Cardiac septum (tissue), 1 donor: Measurements from ENCODE around the gene CNNM4. TPM values are rescaled to one million over a fixed set of nuclear protein-coding genes. Genes with fewer than 3 reads are reported as not detected.
"Not testable (repeated sequence)": the region's sequence is repeated elsewhere in the genome, so short reads cannot be mapped to it uniquely, and the experiment has no call there.

Experiments
- DNase-seq: peaks from one replicate; pipeline ENCODE4 v3.0.0-alpha.2; 2020; ENCODE audit warnings: low spot score
- intact Hi-C: fragments of 100-400 bp; cut with DNase I; formaldehyde crosslinking; loops from one replicate; pipeline ENCODE4 v1.14.0; 2022
- total RNA-seq: library from RNA; stranded (reverse); fragmentation: NEBNext Ultra II Directional; extraction: Animal tissue kit (Norgen Biotek cat#: 25700); gene quantifications from one replicate; pipeline ENCODE4 v1.2.1, GENCODE V29; 2021
- donor health status: DM: no; HTN: no; CAD: no.

The CNNM4 gene
- total RNA-seq, 1 donor from 2014 or later, result 36.8 TPM

DNA sequence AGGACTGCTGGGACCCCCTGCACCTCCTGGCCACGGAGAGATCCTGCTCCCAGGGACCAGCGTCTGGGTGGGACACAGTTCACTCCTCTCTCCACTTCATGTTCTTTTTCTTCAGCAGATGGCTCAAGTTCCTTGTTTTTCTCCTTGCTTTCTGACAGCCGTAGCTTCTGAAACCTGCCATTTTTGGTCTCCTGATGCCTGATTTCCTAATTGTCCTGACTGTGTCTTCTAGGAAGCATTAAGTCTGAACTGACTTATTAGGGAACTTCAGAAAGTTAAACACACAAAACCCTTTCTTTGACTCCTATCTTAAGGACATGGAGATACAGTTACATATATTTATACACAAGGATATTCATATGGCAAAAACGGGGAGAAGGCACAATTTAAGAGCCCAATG lies 22.7 kb downstream of the CNNM4 start:
- DNase-seq, result no peak
- intact Hi-C loops, result no loop called here

DNA sequence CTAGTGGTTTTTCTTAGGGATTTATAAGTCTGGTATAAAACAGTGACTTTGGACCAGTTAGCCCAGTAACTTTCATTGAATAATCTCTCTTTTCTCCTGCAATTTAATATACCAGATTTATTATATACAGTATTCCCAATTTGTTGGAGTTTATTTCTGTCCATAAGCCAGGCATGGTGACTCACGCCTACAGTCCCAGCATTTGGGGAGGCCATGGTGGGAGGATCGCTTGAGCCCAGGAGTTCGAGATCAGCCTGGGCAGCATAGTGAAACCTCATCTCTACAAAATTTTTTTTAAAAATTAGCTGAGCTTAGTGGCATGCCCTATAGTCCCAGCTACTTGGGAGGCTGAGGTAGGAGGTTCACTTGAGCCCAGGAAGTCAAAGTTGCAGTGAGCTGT lies 26.7 kb downstream of the CNNM4 start:
- intact Hi-C loops, result no loop called here
- no peak for DNase-seq

DNA sequence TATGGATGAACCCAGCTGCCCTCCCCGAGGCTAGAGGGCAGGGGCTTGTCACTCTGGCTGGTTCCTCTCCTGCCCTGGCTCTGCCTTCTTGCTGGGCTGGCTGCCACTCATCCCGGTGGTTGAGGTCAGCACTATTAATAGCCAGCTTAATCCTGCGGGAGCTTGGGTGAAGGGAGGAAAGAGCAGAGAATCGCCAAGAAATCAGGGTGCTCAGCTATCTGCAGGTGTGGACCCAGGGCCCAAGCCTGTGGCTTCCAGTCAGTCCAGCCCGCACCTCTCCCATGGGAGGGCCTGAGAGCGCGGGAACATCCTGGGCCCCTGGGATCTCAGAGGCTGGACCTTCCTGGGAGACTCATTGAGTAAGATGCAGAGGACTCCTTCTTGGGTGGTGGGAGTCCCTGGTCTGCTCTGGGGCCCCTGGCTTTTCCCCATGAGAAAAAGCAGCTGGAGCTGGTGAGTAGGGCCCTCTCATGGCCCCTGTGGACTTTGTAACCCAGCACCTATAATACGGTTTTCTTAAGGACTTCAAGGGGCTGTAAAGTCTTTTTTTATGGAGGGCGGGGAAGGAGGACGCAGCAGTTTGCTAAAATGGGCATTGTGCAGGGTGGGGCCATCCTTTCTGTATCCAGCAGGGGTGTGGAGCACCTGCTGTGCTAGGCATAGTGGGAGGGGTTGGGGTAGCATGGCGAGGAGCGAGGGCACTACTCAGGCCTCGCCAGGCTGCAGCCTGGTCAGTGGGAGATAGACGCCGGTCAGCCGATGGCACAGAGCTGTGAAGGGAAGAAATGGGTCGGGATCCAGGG lies 27.9 kb downstream of the CNNM4 start:
- DNase-seq, result no peak
- intact Hi-C loops, result no loop called here

DNA sequence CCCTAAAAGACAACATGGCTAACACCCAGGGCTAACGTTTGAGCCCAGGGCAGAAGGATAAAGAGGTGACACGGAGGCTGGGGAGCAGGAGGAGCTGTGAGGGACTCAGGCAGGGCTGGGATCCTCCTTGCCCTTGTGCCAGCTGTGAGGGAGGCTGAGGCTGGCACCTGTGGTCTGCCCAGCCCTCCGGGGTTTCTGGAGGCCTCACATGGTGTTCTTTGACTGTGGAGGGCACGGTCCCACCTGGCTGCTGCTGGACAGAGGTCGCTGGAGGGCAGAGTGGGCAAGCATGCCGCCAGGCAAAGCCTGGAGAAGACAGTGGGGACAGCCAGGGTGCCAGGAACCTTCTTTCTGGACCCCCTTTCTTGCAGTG lies 28.5 kb downstream of the CNNM4 start:
- DNase-seq, result no peak
- intact Hi-C loops, result no loop called here

DNA sequence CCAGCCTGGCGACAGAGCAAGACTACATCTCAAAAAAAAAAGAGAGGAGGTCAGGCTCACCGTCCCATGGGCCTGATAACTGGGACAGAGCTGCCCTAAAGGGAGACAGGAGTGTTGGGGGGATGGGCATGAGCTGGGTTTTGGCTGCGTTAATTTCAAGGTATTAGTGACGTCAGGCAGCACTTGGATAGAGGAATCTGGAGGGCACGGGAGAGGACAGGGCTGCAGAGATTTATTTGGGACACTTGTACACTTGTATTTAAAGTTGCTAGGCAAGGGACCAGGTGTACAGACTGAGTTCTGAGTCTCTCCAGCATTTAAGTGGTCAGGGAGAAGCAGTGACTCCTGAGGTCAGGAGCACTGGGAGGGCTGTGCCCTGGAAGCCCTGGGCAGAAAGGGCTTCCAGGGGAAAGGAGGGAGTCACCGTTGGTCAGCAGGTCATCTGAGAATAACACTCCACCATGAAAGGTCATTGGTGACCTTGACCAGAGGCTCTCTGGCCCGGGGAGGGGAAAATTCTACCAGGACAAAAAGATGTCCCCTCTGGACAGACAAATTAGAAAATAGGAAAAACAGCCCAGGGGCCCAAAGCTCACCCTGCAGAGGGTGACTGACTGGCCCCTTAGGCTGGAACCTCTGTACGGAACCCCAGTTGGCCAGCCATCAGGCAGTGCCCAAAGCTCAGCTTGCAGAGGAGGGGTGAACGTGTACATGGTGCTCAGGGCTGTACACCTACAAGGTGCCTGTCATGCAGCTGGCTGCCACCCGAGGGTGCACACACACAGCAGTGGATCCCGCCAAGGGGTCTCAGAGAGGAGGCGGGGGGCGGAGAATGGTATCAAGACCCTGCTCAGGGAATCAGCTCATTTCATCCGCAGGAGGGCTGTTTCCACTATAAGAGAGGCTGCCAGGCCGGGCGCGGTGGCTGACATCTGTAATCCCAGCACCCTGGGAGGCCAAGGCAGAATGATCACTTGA lies 32.4 kb downstream of the CNNM4 start:
- intact Hi-C loops, result no loop called here
- no peak for DNase-seq

DNA sequence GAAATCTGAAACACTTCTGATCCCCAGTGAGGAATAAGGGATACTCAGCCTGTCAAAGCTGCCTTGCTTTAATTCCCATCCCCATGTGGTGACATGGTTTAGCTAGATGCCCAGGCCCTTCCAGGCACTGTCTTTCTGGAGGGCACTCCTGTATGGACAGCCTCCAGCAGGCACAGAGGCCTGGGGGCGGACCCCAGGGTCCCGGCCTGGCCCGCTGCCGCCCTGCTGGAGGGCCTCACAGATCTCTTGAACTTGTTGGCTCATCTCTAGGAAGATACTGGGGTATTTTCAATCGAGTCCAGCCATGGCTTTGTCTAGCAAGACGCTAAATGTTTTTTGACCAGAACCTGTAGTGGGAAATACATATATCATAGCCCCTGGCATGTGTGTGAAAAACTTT lies 34.4 kb downstream of the CNNM4 start:
- no peak for DNase-seq
- intact Hi-C loops, result no loop called here

DNA sequence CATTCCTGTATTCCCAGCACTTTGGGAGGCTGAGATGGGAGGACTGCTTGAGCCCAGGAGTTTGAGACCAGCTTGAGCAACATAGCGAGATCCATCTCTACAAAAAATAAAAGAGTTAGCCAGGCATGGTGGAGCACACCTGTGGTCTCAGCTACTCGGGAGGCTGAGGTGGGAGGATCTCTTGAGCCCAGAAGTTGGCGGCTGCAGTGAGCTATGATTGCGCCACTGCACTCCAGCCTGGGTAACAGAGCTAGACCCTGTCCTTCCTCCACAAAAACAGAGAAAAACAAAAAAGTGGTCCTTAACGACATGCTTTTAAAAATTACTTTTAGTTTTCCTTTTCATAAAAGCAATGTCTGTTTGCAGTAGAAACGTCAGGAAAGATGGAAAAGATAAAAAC lies 35.8 kb downstream of the CNNM4 start:
- DNase-seq, intact Hi-C loops: not testable (repeated sequence)

DNA sequence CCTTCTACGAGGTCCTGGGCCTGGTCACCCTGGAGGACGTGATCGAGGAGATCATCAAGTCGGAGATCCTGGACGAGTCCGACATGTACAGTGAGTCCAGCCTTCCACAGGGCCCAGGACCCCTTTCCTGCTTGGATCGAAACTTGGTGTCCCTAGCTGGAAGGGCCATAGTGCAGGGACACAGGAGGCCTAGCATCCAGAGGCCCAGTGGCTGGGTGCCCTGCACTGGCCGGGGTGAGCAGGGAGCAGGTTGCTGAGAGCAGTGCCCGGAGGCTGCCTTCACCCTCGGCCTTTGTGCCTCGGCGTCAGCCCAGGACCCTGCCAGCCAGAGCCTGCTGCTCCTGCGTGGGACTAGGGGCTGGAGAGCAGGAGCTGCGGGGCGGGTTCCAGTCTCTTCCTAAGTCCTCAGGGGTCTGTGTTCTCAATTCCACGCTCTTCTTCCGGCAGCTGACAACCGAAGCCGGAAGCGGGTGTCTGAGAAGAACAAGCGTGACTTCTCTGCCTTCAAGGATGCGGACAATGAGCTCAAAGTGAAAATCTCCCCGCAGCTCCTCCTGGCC lies 36.4 kb downstream of the CNNM4 start:
- intact Hi-C loops, result no loop called here
- DNase-seq, result no peak

DNA sequence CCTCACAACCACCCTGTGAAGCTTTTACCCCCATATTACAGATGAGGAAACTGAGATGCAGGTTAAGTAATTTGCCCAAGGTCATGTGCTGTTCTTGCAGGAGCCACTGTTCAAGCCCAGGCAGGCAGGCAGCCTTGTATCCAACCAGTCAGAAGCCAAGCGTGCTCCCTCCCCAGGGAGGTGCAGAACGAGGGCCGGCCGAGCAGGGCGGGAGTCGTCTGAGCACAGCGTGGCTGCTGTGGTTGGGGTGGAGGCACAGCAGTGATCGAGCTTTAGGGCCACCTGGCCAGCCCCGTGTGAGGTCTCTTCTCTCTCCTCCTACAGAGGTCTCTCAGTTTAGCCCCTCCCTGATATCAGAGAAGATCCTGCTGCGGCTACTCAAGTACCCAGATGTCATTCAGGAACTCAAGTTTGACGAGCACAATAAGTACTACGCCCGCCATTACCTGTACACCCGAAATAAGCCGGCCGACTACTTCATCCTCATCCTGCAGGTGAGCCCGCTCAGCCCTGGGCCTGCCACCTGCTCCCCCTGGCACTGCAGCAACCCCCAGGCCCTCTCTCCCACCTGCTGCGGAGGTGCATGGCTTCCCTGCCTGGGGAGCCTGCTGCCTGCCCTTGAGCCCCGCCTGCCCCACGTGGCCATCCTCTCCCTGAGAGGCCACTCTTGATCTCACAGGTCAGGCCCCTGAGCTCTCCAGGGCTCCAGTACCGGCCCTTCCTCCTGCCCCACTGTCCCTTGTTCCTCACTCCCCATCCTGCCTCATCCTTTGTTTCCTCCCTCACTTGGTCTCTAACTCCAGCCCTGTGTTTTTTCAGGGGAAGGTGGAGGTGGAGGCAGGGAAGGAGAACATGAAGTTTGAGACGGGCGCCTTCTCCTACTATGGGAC lies 38.3 kb downstream of the CNNM4 start:
- no peak for DNase-seq
- intact Hi-C loops, result no loop called here

DNA sequence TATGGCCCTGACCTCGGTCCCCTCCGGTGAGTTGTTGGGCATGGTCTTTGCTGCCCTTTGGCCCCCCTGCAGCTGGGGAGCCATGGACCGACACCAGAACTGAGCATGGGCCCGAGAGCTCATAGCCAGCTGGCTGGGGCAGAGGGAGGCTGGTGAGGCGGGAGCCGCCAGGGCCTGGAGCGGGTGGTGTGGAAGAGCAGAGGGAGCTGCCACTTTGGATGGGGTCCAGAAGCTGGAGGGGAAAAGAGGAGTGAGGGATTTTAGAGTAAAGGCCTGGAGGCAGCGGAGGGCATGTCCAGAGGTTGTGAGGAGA lies 38.9 kb downstream of the CNNM4 start:
- no peak for DNase-seq
- intact Hi-C loops, result no loop called here

DNA sequence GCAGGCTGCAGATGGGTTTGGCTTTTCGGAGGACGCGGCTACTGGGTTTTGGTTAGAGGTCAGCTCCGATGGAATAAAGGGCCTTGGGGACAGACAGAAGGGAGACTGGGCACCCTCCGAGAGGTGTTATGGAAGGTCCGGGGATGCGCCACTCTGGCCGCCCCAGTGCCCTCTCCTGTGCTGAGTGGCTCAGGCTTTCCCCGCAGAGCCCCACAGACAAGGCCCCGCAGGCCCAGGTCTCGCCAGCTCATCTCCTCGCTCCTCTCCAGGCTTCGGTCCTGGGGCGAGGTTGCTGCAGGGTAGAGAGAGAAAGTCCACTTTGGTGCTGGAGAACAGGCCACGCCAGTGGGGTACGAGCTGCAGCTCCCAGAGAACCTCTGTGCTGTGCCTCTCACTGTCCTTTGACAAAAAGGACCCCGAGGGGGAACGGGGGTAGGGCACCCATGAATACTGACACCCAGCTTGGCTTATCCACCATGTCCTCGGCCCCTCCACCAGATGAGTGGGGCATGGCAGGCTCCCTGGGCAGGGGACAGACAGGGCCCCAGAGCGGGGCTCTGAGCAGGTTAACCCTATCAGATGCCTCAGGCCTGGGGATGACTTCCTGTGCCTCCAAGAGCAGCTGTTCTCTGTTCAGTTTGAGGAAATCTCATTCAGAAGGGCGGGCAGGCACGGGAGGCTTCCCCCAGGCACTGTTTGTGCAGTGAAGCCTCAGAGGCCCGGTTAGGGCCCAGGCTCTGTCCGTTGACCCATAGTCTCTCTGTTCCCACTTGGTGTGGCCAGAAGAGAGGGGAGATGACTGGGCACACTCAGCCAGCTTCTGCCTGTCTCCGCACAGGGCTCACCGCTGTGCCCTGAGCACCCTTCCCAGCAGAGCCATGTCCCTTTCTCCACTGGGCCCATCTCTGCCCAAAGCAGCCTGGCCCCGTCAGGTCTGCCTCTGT lies 39.6 kb downstream of the CNNM4 start:
- intact Hi-C loops, result loop anchor here (2.0 to 5.0 kb wide), 2 partner anchors 38 to 248 kb away; no protein-coding TSS in a partner anchor
- DNase-seq, result peak; percentile 26

DNA sequence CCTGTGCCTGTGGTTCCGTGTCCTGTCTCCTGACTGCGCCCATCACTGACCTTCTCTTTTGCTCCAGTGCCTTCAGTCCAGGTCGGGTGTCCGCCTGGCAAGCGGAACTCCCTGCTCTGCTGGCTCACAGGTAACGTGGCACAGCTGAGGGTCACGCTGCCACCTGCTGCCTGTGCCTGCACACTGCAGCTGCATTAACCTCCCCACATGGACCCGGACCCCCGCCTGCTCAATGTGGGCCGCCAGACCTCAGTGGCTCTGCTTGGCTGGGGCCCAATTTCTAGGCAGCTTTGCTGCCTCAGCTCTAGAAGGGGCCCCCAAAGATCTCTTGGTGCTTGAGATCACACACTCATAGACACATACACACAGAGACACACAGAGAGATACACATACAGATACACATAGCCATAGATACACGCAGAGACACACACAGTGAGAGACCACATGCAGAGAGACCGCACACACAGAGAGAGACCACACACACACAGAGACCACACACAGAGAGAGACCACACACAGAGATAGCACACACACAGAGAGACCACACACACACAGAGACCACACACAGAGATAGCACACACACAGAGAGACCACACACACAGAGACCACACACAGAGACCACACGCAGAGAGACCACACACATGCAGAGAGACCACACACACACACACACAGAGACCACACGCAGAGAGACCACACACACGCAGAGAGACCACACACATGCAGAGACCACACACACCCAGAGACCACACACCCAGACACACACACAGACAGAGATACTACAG lies 40.5 kb downstream of the CNNM4 start:
- intact Hi-C loops, result loop anchor here (2.0 to 5.0 kb wide), 2 partner anchors 38 to 249 kb away; no protein-coding TSS in a partner anchor
- peak; percentile 88 for DNase-seq

DNA sequence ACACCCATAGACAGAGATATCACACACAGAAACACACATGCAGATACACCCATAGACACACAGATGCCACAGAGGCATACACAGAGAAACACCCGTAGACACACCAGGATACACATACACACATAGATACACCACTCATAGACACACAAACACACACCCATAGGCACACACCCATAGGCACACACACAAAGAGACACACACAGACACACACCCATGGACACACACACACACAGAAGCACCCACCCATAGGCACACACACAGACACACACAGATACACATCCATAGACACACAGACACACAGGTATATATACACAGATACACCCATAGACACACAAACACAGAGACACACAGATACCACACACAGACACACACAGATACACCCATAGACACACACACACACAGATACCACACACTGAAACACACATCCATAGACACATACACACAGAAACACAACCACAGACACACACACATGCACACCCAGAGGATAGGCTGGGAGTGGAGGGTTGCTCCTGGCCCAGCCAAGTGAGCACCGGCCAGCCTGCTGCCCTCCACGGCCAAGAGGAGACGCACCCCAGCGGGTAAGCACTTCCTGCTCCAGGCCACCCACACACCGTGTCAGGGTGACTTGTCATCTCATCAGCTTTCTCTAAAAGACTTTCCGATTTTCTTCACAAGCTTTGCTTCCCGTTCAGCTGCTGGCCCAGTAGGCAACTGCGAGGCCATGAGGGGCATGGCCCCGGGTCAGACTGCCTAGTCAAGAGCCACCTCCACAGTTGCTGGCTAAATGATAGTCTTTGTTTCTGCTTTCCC lies 41.3 kb downstream of the CNNM4 start:
- intact Hi-C loops, result loop anchor here (2.0 to 5.0 kb wide), 2 partner anchors 39 to 250 kb away; no protein-coding TSS in a partner anchor
- no peak for DNase-seq

DNA sequence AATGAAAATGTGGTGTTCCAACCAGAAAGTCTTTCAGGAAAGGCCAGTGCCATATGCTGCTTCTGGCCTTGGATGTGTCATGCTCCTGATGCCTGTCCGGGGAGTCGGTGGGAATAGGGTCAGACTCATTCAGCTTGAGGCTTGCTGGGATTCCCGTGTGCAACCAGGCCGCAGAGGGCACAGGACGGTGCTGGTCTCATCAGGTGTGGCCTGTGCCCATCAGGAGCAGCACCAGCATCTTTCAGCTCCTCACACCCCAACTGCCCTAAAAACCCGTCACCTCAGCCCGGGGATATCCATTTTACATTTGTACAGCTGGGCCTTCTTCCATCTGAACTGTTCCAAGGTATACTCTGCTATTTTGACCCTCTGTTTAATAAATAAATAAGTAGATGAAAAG lies 42.0 kb downstream of the CNNM4 start:
- DNase-seq, result no peak
- intact Hi-C loops, result loop anchor here (5.0 kb wide), 1 partner anchor 250 kb away; no protein-coding TSS in a partner anchor

DNA sequence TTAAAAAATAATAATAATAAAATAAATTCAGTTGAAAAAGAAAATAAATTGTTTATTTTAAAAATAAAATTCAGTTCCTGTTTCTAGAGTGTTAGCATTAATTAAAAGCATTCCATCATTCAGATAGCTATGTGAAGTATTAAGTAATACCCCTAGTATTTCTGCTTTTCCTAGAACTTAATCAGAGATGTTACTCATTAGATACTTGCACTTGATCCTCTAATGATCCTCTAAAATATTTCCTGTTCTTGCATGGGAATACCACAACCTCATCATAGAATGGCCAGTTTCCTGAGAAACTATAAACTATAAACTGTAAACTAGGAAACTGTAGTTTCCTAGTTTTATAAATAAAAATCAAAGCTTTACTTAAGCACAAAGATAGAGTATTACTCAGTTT lies 44.3 kb downstream of the CNNM4 start:
- intact Hi-C loops, result loop anchor here (5.0 kb wide), 1 partner anchor 253 kb away; no protein-coding TSS in a partner anchor

DNA sequence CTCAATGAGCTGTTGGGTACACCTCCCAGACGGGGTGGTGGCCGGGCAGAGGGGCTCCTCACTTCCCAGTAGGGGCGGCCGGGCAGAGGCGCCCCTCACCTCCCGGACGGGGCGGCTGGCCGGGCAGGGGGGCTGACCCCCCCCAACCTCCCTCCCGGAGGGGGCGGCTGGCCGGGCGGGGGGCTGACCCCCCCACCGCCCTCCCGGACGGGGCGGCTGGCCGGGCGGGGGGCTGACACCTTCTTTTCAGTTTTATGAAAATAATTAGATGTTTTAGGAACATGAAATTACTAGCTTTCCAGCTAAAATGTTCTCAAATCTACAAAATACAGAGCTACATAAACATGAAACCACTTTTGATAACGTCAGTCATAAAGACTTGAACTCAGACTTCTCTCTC lies 45.2 kb downstream of the CNNM4 start:
- intact Hi-C loops, DNase-seq: not testable (repeated sequence)

More for the DNA sequence above, 44.3 kb downstream of the CNNM4 start:
- DNase-seq, result no peak
